ENCODE results near the gene USP6NL. TPM values are rescaled to one million over a fixed set of nuclear protein-coding genes. Genes with fewer than 3 reads are reported as not detected.

USP6NL gene
- total RNA-seq, 4 donors from 2014 or later, result 3.8 to 21.9 (median 17.0) TPM

- Histone ChIP-seq H3K36me3 (no peaks in the 10 kb centered on the region), H3K4me1 (no peaks in the 10 kb centered on the region), H3K4me3 (no peak overlapping the region), H3K9me3 (no peaks in the 10 kb centered on the region), H3K27ac (no peak overlapping the region), H3K27me3 (no peaks in the 10 kb centered on the region)
- TF ChIP-seq POLR2A (IDR thresholded peaks at IDR 0.05) (no peak), CTCF (IDR thresholded peaks at IDR 0.05) (no peak)
- DNase-seq, result no peak
- intact Hi-C loops (cut with DNase I; ENCODE audit: low total_unique reads), result no loop called here
Observed at GRCh38 chr10:11639849-11640764, 28.7 kb upstream of the USP6NL start.

GRCh38 chr10:11639362-11639761, 27.9 kb upstream of the USP6NL start:
- H3K9me3 ChIP-seq, result no peaks in the 10 kb centered on the region
- H3K36me3 ChIP-seq, result no peaks in the 10 kb centered on the region
- H3K27ac ChIP-seq, result no peak overlapping the region
- no peaks in the 10 kb centered on the region for H3K27me3 ChIP-seq
- TF ChIP-seq CTCF (IDR thresholded peaks at IDR 0.05), result no peak
- no peak for TF ChIP-seq POLR2A (IDR thresholded peaks at IDR 0.05)
- H3K4me1 ChIP-seq, result no peaks in the 10 kb centered on the region
- no peak for DNase-seq
- no peak overlapping the region for H3K4me3 ChIP-seq
- intact Hi-C loops (cut with DNase I; ENCODE audit: low total_unique reads), result no loop called here

GRCh38 chr10:11638055-11638698, 26.7 kb upstream of the USP6NL start:
- no peak overlapping the region for H3K4me3 ChIP-seq
- no peaks in the 10 kb centered on the region for H3K27me3 ChIP-seq
- no peak overlapping the region for H3K27ac ChIP-seq
- H3K9me3 ChIP-seq, result no peaks in the 10 kb centered on the region
- no peak for TF ChIP-seq CTCF (IDR thresholded peaks at IDR 0.05)
- DNase-seq, result no peak
- H3K4me1 ChIP-seq, result no peaks in the 10 kb centered on the region
- no peaks in the 10 kb centered on the region for H3K36me3 ChIP-seq
- intact Hi-C loops (cut with DNase I; ENCODE audit: low total_unique reads), result no loop called here

- TF ChIP-seq POLR2A (IDR thresholded peaks at IDR 0.05), result no peak
- no peak for TF ChIP-seq CTCF (IDR thresholded peaks at IDR 0.05)
- H3K27me3 ChIP-seq, result no peaks in the 10 kb centered on the region
- no peaks in the 10 kb centered on the region for H3K9me3 ChIP-seq
- no peak for DNase-seq
- no peaks in the 10 kb centered on the region for H3K36me3 ChIP-seq
- intact Hi-C loops (cut with DNase I; ENCODE audit: low total_unique reads), result no loop called here
- H3K27ac ChIP-seq, result no peak overlapping the region
- no peak overlapping the region for H3K4me3 ChIP-seq
- H3K4me1 ChIP-seq, result no peaks in the 10 kb centered on the region
Observed at GRCh38 chr10:11636697-11637303, 25.4 kb upstream of the USP6NL start.

Data from uterus (tissue), 4 donors.